ENCODE measurements around the gene SLC9A1.
"Not testable (repeated sequence)": the region's sequence is repeated elsewhere in the genome, so short reads cannot be mapped to it uniquely, and the experiment has no call there.

Gene SLC9A1

DNA sequence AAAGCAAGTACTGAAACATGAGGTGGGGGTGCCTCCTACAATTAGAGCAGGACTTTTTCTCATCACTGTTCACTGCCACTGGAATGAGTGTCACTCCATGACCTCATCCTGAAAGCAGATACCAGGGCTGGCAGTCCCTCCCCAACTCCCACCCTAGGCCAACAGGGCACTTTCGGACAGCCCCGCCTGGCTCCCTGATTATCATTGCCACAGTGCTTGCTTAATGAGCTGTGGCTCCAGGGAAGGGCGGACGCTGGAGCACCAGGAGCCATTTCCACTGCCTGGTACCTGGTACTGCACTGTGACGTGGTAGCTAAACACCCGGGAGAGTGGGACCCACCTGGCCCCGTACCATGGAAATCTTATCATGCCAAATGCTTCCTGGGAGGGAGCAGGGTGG is 22.3 kb downstream of the SLC9A1 start:
- no peak for DNase-seq (ENCODE audit: low spot score)

DNA sequence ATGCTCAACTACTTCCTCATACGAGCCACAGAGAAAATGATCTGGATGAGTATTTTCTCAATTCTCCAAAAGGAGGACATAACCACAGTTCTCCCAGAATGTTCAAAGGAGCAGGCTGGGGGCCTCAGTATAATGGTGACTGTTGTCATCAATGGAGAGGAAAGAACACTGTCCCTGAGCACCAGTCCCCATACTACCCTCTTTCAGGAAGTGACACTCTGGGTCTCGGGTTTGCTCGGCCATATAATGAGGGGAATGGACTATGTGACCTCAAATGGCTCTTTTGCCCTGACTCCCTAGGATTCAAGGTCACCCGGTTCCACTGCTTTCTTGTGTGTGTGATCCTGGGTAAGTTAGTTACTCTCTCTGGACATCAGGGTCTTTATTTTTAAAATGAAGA is 22.8 kb downstream of the SLC9A1 start:
- DNase-seq (ENCODE audit: low spot score): no peak

DNA sequence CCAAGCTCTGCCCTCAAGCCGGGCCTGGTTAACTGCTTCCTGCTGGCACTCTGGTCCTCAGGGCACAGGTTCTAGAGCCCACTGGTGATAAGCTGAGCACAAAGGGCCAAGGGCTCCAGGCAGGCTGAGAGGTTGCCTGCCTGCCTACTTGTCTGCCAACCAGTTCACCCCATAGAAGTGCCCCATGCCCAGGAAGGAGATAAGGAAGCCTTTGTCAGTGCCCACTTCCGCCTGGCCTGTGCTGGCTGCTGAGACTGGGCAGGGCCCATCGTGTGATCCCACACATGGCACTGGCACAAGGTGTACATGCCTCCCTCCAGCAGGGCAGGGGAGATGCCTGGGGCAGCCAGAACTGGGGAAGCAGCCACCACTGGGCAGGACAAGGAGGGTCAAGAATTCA is 24.1 kb downstream of the SLC9A1 start:
- no peak for DNase-seq (ENCODE audit: low spot score)

DNA sequence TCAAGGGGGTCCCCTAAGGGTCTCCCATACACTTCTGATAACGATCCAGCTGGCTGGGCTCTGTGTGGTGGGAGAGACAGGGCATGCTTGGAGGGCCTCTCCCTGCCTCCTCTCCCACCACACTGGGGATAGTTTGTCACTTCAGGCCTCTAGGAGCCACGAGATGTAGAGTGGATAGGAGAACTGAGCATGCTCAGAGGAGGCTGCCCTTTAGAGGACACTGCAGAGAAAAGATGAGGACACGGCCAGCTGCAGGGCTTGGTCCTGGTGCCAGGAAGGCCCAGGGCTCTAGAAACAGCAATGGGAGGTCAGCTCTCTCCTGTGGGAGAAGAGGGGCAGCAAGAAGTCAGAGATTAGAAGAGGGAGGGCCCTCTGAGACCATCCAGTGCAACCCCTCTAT is 25.7 kb downstream of the SLC9A1 start:
- no peak for DNase-seq (ENCODE audit: low spot score)

DNA sequence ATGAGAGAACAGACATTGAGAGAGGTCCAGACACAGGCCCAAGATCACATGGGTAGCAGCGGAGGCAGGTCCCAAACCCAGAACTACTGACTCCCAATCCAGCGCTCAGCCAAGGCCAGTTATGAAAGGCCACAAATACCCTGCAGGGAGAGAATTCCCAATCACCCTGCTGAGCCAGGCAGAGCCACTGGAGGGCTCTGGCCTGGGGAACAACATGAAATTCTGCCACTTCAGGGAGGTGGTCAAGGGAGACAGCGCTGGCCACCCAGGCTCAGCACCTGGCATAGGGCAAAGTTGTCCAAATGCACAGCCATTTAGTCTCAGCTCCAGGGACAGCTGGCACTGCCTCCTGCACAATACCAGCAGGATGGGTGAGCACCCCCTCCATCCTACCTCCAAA is 27.5 kb downstream of the SLC9A1 start:
- no peak for DNase-seq (ENCODE audit: low spot score)

DNA sequence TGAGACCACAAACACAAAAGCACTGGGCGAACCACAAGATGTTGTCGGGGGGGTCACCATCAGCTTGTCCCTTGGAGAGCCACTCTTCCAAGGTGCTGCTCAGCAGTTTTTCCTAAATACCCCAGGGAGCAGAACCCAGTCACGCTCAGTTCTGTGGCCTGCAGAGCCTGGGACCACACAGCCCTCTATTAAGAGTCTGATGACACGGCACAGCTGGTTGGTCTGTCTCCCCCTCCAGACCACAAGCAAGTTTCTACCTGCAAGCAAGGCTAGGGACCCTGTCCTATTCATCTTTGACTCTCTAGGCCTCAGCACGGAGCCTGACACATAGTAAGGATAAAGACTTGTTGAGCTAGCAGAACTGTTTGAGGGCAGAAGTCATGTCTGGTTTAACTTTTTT is 28.5 kb downstream of the SLC9A1 start:
- DNase-seq (ENCODE audit: low spot score): no peak

DNA sequence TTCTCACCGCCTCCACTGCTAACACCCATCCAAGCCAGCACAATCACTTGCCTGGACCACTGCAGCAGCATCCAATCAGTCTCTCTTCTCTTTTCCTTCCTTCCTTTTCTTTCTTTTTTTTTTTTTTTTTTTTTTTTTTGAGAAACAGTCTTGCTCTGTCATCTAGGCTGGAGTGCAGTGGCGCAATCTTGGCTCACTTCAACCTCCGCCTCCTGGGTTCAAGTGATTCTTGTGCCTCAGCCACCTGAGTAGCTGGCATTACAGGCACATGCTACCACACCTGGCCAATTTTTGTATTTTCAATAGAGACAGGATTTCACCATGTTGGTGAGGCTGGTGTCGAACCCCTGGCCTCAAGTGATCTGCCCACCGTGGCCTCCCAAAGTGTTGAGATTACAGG is 29.8 kb downstream of the SLC9A1 start:
- DNase-seq (ENCODE audit: low spot score): not testable (repeated sequence)

DNA sequence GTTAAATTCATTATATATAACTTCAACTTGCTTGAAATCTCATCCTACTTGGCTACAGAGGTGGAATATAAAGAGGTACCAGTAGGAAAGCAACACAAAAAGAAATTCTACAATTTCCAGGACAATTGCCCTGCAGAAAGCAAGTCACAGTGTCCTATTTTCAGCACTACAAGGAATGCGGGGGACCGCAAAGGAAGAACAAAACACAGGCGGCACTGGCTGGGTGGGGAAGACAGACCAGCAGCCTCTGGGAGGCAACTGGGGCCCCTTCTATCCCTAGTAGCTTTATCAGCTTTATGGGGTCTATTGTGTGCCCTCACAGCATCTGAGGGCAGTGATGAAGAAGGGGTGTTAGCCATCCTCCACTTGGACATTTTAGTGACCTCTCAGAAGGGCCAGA is 30.5 kb downstream of the SLC9A1 start:
- no peak for DNase-seq (ENCODE audit: low spot score)

DNA sequence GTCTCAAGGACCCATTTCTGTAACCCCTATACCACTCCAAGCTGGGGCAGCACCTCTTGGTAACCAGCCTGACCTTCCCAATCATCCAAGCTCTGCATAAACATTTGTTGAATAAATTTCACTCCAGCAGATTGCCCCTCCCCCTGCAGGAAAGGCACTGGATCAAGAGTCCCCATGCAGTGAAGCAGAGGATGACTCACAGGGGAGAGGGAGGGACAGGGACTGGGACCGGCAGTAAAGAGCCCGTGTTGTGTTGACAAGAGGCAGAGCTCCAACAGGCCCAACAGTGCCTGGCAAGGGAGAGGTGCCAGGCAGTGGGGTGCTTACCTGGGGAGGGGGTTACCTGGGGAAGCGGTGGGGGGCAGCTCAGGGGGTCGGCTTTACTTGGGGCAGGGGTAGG is 32.3 kb downstream of the SLC9A1 start:
- DNase-seq (ENCODE audit: low spot score): no peak

DNA sequence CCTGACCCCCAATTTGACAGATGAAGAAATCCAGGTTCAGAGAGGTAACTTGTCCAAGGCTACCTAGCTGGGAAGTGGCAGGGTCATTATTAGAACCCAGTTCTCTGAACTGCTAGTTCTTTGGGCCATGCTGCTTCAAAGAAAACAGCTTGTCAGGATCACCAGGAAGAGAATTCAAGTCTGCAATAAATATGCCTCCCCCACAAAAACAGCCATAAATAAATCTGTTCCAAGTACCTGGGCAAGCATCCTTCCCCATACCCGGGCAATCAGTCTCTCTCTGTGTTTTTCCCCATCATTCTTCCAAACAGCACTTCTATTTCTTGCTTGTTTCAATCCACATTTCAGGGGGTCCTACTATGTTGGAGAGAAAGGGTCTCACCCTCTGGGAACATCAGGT is 34.1 kb downstream of the SLC9A1 start:
- DNase-seq (ENCODE audit: low spot score): no peak

DNA sequence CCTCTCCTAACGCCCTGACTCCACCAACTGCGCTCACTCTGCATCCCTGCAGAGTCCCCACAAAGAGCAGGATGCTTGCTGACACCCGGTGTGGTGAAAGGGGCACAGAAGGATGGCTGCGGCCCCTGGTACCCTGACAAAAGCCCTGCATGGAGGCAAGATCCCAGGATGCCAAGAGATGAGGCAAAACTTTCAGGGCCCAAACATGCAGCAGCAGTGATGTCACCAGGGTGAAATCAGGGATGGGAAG is 36.6 kb downstream of the SLC9A1 start:
- DNase-seq (ENCODE audit: low spot score): no peak

DNA sequence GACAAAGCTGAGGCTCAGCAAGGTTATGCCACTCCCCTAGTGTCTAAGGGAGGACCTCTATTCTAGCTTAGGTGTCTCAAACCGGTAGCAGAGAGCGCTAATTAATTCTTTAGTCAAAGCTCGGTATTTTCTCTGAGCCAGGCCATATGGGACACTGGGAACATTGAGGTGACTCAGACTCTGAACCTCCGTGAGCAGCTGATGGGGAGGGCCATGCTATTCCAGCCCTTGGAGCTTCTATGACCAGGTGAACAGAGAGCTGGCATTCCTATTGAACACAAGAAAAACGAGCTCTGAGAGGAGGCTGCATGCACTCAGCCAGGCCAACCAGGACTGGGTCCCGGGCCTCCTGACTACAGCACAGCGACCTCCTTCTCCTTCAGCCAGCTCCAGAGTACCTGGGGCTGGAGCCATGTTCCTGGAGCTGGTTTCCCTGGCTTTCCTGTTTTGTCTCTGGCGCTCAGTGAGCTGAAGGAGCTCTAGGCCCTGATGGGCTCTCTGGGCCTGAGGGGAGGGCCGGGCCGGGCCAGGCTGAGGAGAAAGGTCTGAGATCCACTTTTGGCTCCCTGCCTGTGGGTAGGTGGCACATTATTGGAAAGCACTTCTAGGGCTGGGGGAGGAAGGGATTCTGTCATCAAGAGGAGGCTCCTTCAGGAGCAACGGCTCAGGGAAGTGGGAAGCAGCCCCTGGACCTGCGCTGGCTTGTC is 37.0 kb downstream of the SLC9A1 start:
- DNase-seq (ENCODE audit: low spot score): no peak

DNA sequence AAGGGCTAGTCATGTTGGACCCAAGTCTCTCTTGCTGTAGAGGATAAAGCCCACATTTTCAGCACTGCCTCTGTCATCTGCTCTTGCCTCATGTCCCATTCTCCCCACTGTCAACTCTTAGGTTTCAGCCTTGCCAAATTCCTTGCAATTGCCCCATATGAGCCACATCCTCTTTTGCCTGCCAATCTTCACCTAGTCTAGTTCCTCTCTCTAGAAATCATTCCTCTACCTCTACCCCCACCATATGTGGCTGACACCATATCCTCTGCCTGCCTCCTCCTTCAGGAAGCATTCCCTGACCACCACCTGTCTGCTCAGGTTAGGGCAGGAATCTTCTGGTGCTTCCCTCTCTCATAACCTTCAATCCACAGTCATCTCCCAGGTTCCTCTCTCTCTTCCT is 38.2 kb downstream of the SLC9A1 start:
- DNase-seq (ENCODE audit: low spot score): no peak

DNA sequence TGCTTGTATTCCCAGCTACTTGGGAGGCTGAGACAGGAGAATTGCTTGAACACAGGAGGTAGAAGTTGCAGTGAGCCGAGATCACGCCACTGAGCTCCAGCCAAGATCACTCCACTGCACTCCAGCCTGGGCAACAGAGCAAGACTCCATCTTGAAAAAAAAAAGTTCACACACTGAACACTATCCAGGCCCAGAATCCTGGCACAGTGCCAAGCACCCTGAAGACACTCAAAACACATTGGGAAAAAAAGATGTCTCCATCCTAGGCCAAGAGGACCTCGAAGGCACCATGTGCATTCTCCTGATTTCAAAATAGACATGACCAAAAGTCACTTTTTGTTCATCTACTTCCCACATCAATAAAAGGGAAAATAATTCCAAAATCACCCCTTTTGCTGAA is 38.7 kb downstream of the SLC9A1 start:
- no peak for DNase-seq (ENCODE audit: low spot score)

DNA sequence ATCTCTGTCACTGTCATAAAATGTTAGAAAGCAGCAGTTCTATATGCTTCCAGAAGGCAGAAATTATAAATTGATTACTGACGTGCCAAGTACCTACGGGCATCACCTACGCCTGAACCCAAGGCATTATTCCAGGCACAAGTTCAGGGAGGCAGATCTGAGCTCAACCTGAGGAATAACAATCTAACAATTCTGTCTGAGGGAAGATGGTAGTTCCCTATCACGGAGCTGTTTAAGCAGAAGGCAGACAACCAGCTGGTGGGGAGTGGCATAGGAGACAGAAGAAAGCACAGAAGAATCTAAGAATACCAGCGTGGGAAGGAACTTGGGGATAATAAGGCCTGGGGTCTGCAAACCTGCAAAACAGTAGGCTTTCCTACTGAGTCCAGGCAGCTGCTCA is 40.4 kb downstream of the SLC9A1 start:
- DNase-seq (ENCODE audit: low spot score): no peak

DNA sequence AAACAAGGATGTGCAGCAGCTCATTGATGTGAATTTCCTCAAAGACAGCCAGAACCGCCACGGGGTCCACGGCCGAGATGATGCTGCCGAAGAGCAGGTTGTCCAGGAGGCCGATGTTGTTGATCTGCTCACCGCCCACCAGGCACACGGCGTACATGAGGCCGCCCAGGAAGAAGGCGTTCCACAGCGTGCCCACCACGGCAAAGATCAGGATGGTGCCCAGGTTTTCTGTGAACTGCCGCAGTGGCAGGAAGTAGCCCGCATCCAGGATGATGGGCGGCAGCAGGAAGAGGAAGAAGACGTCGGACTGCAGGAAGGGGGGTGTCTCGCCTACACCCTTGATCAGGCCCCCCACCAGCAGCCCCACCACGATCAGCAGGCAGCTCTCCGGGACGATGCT is 41.1 kb downstream of the SLC9A1 start:
- DNase-seq (ENCODE audit: low spot score): no peak

DNA sequence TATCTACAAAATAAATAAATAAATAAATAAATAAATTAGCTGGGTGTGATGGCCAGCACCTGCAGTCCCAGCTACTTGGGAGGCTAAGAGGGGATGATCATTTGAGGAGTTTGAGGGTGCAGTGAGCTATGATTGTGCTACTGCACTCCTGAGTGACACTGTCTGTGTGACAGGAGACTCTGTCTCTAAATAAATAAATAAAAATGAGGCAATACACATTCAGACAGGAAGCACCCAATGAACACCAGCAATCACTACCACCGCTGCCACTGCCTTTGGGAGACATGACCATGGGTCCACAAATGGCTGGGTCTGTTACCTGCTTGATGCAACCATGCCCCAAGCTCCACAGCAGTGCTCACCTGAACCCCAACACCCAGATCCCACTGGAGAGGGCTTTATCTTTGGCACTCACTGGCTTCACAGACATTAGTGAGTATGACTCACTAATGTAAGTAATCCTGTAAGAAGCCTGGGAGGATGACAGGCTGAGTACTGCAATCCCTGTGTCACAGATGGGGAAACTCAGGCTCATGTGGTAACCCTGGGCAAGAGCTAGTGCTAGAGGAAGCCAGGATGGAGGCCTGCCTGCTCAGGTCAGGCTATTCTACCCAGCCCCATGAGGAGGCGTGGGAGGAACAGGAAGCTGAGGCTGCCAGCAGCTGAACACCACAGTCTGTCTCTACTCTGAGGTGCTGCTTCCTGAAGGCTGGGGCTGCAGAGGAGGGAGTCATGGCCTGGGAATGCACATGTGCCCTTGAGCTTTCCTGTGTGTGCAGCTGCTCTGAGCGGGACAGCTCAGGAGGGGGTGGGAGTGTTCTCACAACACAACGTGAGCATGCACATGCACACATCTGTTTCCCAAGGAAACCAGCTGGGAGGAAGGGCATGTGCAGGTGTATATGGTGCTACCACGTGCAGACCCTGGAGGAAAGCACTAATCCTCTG is 43.0 kb downstream of the SLC9A1 start:
- peak; percentile 61 for DNase-seq (ENCODE audit: low spot score)

DNA sequence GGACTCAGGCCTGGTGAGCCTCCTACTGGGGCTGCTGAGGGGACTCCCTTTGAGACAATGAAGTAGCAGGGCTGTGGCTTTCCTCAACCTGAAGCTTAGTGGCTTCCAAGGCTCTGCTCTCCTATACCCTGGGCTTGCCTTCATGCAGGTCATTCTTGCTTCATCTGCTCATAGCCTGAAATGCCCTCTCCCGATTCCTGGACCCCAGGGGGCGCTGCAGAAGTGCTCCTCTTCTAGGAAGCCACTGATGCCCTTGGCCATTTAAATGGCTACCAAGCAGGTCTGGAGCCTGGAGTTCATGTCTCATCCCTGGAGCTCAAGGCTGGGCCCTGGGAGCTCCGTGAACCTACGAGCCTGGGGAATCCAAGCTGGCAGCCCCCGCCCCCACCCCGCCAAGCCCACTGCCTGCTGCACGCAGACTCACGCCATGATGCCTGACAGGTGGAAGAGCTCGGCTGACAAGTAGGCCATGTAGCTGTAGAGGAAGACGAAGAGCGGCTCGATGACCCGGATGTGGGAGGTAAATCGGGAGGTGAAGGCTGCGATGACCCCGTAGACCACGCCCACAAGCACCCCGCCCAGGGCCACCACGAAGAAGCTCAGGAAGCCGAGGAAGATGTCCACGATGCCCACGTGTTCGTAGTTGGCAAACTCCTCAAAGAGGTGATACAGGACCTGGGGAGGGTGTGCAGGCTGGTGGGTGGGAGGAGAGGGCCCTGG is 45.7 kb downstream of the SLC9A1 start:
- DNase-seq (ENCODE audit: low spot score): peak; percentile 18

DNA sequence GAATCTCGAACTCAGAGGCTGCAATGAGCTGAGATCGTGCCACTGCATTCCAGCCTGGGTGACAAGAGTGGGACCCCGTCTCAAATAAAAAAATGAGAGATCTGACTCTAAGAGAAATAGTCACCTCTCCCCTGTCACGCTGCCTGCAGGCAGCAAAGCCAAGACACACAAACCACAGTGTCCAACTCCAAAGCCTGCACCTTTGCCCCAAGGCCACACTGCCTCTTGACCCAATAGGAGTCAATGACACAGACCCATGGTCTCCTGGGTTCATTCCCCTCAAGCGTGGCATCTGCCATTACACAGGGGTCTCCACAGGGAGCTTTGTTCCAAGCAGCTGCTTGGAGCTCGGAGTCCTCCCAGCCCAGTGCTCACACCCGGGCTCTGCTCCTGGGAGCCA is 46.3 kb downstream of the SLC9A1 start:
- DNase-seq (ENCODE audit: low spot score): no peak

DNA sequence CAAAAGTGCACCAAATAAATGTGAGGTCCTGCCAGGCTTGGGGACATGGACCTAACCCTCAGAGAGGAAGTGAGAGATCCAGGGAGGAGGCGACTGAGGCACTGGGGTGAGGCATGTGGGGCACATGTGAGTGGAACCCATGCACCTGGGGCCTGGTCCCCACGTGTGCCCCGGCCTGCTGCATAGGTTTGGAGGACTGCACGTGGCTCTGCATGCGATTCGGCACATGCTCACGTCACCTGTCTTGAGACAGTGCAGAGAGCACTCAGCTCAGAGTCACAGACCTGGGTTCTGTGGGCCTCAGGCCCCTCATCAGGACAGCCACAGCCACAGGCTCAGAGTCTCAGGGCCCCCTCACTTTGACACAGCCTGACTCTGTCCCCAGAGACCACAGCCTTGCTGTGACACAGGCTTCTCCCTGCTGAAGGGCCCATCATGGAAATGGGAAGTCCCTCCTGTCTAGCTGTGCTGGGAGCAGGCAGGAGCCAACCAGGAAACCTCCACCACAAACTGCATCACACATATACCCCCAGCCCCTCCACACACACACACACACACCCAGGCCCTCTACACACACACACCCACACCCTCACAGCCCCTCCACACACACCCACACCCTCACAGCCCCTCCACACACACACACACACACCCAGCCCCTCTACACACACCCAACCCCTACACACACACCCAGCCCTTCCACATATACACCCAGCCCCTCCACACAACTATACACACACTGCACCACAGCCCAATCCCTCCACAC is 48.2 kb downstream of the SLC9A1 start:
- DNase-seq (ENCODE audit: low spot score): no peak

DNA sequence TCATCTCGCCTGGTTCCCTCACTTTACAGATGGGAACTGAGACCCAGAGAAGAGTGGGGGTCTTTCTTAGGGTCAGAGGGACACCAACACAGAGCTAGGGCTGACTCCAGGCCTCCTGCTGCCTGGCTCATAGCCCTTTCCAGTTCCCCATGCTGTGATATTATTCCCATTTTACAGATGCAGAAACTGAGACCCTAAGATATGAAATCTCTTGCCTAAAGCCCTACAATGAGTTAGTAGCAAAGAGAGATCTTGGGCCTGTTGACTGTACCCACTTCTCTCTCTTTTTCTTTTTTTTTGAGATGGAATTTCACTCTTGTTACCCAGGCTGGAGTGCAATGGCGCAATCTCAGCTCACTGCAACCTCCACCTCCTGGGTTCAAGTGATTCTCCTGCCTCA is 49.9 kb downstream of the SLC9A1 start:
- DNase-seq (ENCODE audit: low spot score): no peak

DNA sequence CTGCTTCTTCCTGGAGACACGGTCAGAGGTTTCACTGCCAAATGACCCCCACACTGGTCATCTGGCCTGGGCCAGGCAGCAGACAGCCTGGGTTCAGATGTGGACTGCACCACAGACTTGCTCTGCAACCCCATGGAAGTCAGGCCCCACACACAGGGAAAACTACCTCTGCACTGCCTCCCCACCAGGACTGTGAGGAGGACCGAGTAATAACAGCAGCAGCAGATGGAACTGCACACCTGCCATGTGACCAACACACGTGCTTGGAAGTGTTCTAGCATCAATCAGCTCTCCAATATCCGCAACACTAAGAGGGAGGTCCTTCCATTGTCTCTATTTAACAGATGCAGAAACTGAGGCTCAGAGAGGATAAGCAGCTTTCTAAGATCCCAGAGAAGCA is 51.4 kb downstream of the SLC9A1 start:
- DNase-seq (ENCODE audit: low spot score): no peak
